ENCODE measurements around the gene REV1.

Gene REV1

DNA sequence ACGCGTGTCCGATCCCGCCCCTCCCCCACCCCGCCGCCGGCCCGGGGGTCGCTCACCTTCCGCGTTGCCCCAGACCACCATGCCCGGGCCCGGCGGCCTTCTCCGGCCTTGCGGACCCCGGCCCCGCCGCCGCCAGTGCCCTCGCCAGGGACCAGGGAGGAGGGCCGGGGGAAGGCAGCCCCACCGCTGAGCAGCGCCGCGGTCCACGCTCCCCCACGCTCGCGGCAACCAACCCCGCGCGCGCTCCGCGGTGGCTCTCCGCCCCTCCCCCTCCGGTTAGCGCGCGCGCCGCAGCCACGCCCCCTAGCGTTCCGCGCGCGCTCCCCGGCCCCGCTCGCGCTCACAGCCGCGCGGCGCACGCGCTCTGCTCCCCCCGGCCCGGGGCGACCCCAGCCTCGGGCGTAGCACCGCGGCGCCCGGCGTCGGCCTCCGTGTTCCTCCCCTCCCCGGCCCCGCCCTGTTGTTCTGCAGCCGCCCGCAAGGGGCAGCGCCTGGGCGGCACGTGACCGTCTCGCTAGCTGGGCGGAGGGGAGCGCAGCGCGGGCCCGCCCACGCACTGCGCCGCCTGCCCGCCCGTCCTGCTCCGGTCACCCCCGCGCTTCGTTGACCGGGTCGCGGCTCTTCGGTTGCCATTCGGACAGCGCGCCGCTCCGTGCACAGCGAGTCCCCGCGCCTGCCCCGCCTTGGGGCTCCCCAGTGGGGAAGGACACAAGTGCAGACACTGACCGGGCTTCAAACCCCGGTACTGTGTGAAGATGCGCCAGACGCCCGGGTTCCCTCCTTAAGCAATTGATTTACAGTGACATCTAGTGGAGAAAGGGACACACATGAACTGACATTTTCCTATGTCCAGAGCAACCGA, at the start of gene REV1 (continued):
- TF ChIP-seq, protein P1, sequence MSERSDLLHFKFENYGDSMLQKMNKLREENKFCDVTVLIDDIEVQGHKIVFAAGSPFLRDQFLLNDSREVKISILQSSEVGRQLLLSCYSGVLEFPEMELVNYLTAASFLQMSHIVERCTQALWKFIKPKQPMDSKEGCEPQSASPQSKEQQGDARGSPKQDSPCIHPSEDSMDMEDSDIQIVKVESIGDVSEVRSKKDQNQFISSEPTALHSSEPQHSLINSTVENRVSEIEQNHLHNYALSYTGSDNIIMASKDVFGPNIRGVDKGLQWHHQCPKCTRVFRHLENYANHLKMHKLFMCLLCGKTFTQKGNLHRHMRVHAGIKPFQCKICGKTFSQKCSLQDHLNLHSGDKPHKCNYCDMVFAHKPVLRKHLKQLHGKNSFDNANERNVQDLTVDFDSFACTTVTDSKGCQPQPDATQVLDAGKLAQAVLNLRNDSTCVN (tag by site-specific recombination; optimal IDR thresholded peaks at IDR 0.05) = peak; percentile 84
- TF ChIP-seq ZFHX2 (tag by site-specific recombination; conservative IDR thresholded peaks at IDR 0.05) (peak; percentile 93), SCRT2 (tag by site-specific recombination; IDR thresholded peaks at IDR 0.05) (no peak), ZNF510 (tag by site-specific recombination; IDR thresholded peaks at IDR 0.05; ENCODE audit: insufficient replicate concordance) (no peak), ZNF521 (tag by site-specific recombination; IDR thresholded peaks at IDR 0.05) (no peak), ZNF184 (tag by site-specific recombination; IDR thresholded peaks at IDR 0.05) (no peak), ZNF600 (tag by site-specific recombination; IDR thresholded peaks at IDR 0.05) (peak; percentile 86), ZNF202 (tag by site-specific recombination; IDR thresholded peaks at IDR 0.05; ENCODE audit: borderline replicate concordance) (no peak), ZBTB1 (tag by site-specific recombination; IDR thresholded peaks at IDR 0.05) (no peak), ELK4 (IDR thresholded peaks at IDR 0.05; ENCODE audit: borderline replicate concordance, low read depth, low read length) (no peak), RBAK (tag by site-specific recombination; IDR thresholded peaks at IDR 0.05) (no peak), ZNF48 (tag by site-specific recombination; IDR thresholded peaks at IDR 0.05) (no peak), ZSCAN16 (tag by site-specific recombination; IDR thresholded peaks at IDR 0.05) (no peak), ZNF335 (tag by site-specific recombination; conservative IDR thresholded peaks at IDR 0.05) (peak; percentile 57), TRIM28 (IDR thresholded peaks at IDR 0.05; ENCODE audit: borderline replicate concordance, low read length) (no peak), ZNF426 (tag by site-specific recombination; IDR thresholded peaks at IDR 0.05) (no peak), INSM2 (tag by site-specific recombination; IDR thresholded peaks at IDR 0.05) (no peak), KLF16 (tag by site-specific recombination; IDR thresholded peaks at IDR 0.05) (no peak), ZNF174 (tag by site-specific recombination; IDR thresholded peaks at IDR 0.05) (no peak), ZBTB8A (tag by site-specific recombination; IDR thresholded peaks at IDR 0.05) (peak; percentile 95), SCRT1 (tag by site-specific recombination; IDR thresholded peaks at IDR 0.05; ENCODE audit: borderline replicate concordance) (no peak), TCF7L2 (IDR thresholded peaks at IDR 0.05; ENCODE audit: borderline replicate concordance, low read depth, low read length) (no peak), ZNF785 (tag by site-specific recombination; IDR thresholded peaks at IDR 0.05) (0 out of 2 replicates have a peak, but pooled peaks have one; percentile 36), KLF8 (tag by site-specific recombination; IDR thresholded peaks at IDR 0.05) (peak; percentile 86; the same call in 1 of the 2 replicates), MEIS1 (CRISPR knock-in tag; IDR thresholded peaks at IDR 0.05; ENCODE audit: borderline replicate concordance) (no peak)
- TF ChIP-seq, protein P2, sequence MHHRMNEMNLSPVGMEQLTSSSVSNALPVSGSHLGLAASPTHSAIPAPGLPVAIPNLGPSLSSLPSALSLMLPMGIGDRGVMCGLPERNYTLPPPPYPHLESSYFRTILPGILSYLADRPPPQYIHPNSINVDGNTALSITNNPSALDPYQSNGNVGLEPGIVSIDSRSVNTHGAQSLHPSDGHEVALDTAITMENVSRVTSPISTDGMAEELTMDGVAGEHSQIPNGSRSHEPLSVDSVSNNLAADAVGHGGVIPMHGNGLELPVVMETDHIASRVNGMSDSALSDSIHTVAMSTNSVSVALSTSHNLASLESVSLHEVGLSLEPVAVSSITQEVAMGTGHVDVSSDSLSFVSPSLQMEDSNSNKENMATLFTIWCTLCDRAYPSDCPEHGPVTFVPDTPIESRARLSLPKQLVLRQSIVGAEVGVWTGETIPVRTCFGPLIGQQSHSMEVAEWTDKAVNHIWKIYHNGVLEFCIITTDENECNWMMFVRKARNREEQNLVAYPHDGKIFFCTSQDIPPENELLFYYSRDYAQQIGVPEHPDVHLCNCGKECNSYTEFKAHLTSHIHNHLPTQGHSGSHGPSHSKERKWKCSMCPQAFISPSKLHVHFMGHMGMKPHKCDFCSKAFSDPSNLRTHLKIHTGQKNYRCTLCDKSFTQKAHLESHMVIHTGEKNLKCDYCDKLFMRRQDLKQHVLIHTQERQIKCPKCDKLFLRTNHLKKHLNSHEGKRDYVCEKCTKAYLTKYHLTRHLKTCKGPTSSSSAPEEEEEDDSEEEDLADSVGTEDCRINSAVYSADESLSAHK (tag by site-specific recombination; IDR thresholded peaks at IDR 0.05) = no peak
- TF ChIP-seq, protein P3, sequence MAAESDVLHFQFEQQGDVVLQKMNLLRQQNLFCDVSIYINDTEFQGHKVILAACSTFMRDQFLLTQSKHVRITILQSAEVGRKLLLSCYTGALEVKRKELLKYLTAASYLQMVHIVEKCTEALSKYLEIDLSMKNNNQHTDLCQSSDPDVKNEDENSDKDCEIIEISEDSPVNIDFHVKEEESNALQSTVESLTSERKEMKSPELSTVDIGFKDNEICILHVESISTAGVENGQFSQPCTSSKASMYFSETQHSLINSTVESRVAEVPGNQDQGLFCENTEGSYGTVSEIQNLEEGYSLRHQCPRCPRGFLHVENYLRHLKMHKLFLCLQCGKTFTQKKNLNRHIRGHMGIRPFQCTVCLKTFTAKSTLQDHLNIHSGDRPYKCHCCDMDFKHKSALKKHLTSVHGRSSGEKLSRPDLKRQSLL (tag by site-specific recombination; IDR thresholded peaks at IDR 0.05) = no peak
- TF ChIP-seq, protein P4, sequence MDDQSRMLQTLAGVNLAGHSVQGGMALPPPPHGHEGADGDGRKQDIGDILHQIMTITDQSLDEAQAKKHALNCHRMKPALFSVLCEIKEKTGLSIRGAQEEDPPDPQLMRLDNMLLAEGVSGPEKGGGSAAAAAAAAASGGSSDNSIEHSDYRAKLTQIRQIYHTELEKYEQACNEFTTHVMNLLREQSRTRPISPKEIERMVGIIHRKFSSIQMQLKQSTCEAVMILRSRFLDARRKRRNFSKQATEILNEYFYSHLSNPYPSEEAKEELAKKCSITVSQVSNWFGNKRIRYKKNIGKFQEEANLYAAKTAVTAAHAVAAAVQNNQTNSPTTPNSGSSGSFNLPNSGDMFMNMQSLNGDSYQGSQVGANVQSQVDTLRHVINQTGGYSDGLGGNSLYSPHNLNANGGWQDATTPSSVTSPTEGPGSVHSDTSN (CRISPR knock-in tag; IDR thresholded peaks at IDR 0.05) = peak; percentile 74; the same call in 1 of the 2 replicates
- TF ChIP-seq, protein P5, sequence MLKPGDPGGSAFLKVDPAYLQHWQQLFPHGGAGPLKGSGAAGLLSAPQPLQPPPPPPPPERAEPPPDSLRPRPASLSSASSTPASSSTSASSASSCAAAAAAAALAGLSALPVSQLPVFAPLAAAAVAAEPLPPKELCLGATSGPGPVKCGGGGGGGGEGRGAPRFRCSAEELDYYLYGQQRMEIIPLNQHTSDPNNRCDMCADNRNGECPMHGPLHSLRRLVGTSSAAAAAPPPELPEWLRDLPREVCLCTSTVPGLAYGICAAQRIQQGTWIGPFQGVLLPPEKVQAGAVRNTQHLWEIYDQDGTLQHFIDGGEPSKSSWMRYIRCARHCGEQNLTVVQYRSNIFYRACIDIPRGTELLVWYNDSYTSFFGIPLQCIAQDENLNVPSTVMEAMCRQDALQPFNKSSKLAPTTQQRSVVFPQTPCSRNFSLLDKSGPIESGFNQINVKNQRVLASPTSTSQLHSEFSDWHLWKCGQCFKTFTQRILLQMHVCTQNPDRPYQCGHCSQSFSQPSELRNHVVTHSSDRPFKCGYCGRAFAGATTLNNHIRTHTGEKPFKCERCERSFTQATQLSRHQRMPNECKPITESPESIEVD (tag by site-specific recombination; IDR thresholded peaks at IDR 0.05) = no peak
